Smooth muscle cell (in vitro differentiated cells): ENCODE measurements around the gene VWA5A. TPM values are rescaled to one million over a fixed set of nuclear protein-coding genes. Genes with fewer than 3 reads are reported as not detected.

Experiments used
- DNase-seq: peaks from one replicate; lab custom pipeline; 2025; ENCODE audit not compliant: unreplicated experiment; lab: John Stamatoyannopoulos, UW
- H2AFZ ChIP-seq: fragments of 200-600 bp; sonication (generic); 2 replicates; pipeline ENCODE4 v1.6.0; 2016; ENCODE audit warnings: antibody characterized with exemption, low read depth, mild to moderate bottlenecking
- H3F3A ChIP-seq: fragments of 200-600 bp; sonication (generic); 2 replicates; pipeline ENCODE4 v1.6.0; 2017; ENCODE audit warnings: antibody characterized with exemption, low read depth
- H3K27ac ChIP-seq: fragments of 200-600 bp; sonication (generic); 2 replicates; pipeline ENCODE4 v1.5.1; 2016; ENCODE audit warnings: low read depth, mild to moderate bottlenecking
- H3K27me3 ChIP-seq: fragments of 200-600 bp; sonication (generic); 2 replicates; pipeline ENCODE4 v1.6.1; 2016; ENCODE audit warnings: low read depth, mild to moderate bottlenecking
- H3K36me3 ChIP-seq: fragments of 200-600 bp; sonication (generic); 2 replicates; pipeline ENCODE4 v1.5.1; 2016; ENCODE audit warnings: low read depth
- H3K4me1 ChIP-seq: fragments of 200-600 bp; sonication (generic); 2 replicates; pipeline ENCODE4 v1.5.1; 2016; ENCODE audit warnings: low read depth
- H3K4me2 ChIP-seq: fragments of 200-600 bp; sonication (generic); 2 replicates; pipeline ENCODE4 v1.6.0; 2016; ENCODE audit warnings: mild to moderate bottlenecking
- H3K4me3 ChIP-seq: fragments of 200-600 bp; sonication (generic); 2 replicates; pipeline ENCODE4 v1.5.1; 2016; ENCODE audit warnings: mild to moderate bottlenecking
- H3K79me2 ChIP-seq: fragments of 200-600 bp; sonication (generic); 2 replicates; pipeline ENCODE4 v1.6.0; 2016; ENCODE audit warnings: low read depth, mild to moderate bottlenecking
- H3K9ac ChIP-seq: fragments of 200-600 bp; sonication (generic); 2 replicates; pipeline ENCODE4 v1.6.0; 2016; ENCODE audit warnings: low read depth
- H3K9me3 ChIP-seq: fragments of 200-600 bp; sonication (generic); replicated peaks from 2 replicates; pipeline ENCODE4 v1.5.1; 2016; ENCODE audit warnings: low read depth
- H4K20me1 ChIP-seq: fragments of 200-600 bp; sonication (generic); 2 replicates; pipeline ENCODE4 v1.6.0; 2016; ENCODE audit warnings: low read depth
- CTCF ChIP-seq: fragments of 200-600 bp; sonication (generic); IDR thresholded peaks from 2 replicates; pipeline ENCODE4 v1.5.1; 2017; ENCODE audit warnings: borderline replicate concordance, mild to moderate bottlenecking, antibody characterized with exemption; ENCODE audit not compliant: insufficient read depth, poor library complexity, severe bottlenecking
- WGBS: methylation state at CpG from one replicate; pipeline ENCODE4 v1.1.7; 2016; ENCODE audit warnings: low lambda C conversion rate; 5-methylcytosine and 5-hydroxymethylcytosine counted together
- polyA plus RNA-seq: library from polyadenylated mRNA; unstranded; fragments of >200 nt; fragmentation: Nextera tagmentation; extraction: Ambion mirVana; gene quantifications from 2 replicates; pipeline ENCODE4 v1.2.1, GENCODE V29; 2016
- total RNA-seq: library from RNA; depleted of rRNA; stranded (reverse); fragments of >200 nt; gene quantifications from 2 replicates; pipeline ENCODE4 v1.2.3, GENCODE V29; 2014

VWA5A gene
- total and polyA plus RNA-seq, 2 experiments from 2014 or later = 11.5 to 12.3 TPM

DNA sequence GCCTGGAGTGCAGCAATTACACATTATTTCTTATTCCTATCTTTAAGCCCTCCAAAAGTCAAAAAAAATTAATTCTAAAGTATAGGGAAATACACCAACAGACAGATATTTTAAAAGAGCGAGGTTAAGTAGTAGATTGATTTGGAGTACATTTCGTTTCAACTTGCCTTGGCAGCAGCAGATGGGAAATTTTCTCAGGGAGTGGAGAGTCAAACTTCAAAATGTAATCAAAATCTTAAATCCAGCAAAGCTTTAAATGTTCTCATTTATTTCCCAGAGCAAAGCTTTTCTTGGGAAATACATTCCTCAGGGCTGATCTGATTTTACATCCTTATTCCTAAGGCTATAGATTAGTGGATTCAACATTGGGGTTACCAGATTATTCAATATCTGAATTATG lies 21.9 kb upstream of the VWA5A start:
- no peak for TF ChIP-seq CTCF
- no peak overlapping the region for H3K4me2 ChIP-seq
- no peaks in the 10 kb centered on the region for H3F3A ChIP-seq
- H4K20me1 ChIP-seq = no peaks in the 10 kb centered on the region
- H3K4me1 ChIP-seq = no peaks in the 10 kb centered on the region
- no peaks in the 10 kb centered on the region for H3K27me3 ChIP-seq
- H2AFZ ChIP-seq = no peak overlapping the region
- no peak overlapping the region for H3K27ac ChIP-seq
- no peak overlapping the region for H3K9ac ChIP-seq
- H3K4me3 ChIP-seq = no peak overlapping the region
- H3K36me3 ChIP-seq = no peaks in the 10 kb centered on the region
- WGBS = 88% methylated on average over 2 of the region's 2 CpGs
- no peak for DNase-seq
- H3K9me3 ChIP-seq = no peaks in the 10 kb centered on the region
- no peaks in the 10 kb centered on the region for H3K79me2 ChIP-seq

- TF ChIP-seq CTCF = no peak
- Histone ChIP-seq H3K36me3 (no peaks in the 10 kb centered on the region), H3K27me3 (no peaks in the 10 kb centered on the region), H3K27ac (no peak overlapping the region), H3K9ac (no peak overlapping the region), H4K20me1 (no peaks in the 10 kb centered on the region), H3K79me2 (no peaks in the 10 kb centered on the region), H3F3A (no peaks in the 10 kb centered on the region), H3K9me3 (no peaks in the 10 kb centered on the region), H2AFZ (no peak overlapping the region), H3K4me2 (no peak overlapping the region), H3K4me1 (no peaks in the 10 kb centered on the region), H3K4me3 (no peak overlapping the region)
- no peak for DNase-seq
- WGBS = 83% methylated on average over 5 of the region's 5 CpGs
These were observed 20.5 kb upstream of the VWA5A start for GRCh38 chr11:124094731-124095130.

- Histone ChIP-seq H3F3A (no peaks in the 10 kb centered on the region), H3K4me3 (no peak overlapping the region), H3K27me3 (no peaks in the 10 kb centered on the region), H3K27ac (no peak overlapping the region), H3K9me3 (no peaks in the 10 kb centered on the region), H2AFZ (no peak overlapping the region), H3K79me2 (no peaks in the 10 kb centered on the region), H3K4me2 (no peak overlapping the region), H4K20me1 (no peaks in the 10 kb centered on the region), H3K9ac (no peak overlapping the region), H3K4me1 (no peaks in the 10 kb centered on the region), H3K36me3 (no peaks in the 10 kb centered on the region)
- 93% methylated on average over 5 of the region's 5 CpGs for WGBS
- DNase-seq = no peak
- TF ChIP-seq CTCF = no peak
These were observed 18.9 kb upstream of the VWA5A start for GRCh38 chr11:124096364-124096763.

DNA sequence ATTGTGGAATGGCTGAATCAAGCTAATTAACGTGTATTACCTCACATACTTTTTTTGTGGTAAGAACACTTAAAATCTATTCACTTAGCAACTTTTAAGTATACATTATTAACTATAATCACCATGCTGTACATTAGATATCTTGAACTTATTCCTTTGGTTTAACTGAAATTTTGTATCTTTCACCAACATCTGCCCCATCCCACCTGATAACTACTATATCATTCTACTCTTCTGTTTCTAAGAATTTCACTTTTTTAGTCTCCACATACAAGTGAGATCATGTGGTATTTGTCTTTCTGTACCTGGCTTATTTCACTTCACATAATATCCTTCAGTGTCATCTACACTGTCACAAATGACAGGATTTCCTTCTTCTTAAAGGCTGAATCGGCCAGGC lies 17.1 kb upstream of the VWA5A start:
- Histone ChIP-seq H3K4me3 (no peak overlapping the region), H3K27ac (no peak overlapping the region), H3K36me3 (no peaks in the 10 kb centered on the region), H3K4me2 (no peak overlapping the region), H4K20me1 (no peaks in the 10 kb centered on the region), H3K27me3 (no peaks in the 10 kb centered on the region), H3F3A (no peaks in the 10 kb centered on the region), H3K79me2 (no peaks in the 10 kb centered on the region), H3K4me1 (no peaks in the 10 kb centered on the region), H3K9me3 (no peaks in the 10 kb centered on the region), H2AFZ (no peak overlapping the region), H3K9ac (no peak overlapping the region)
- 90% methylated on average over 2 of the region's 2 CpGs for WGBS
- DNase-seq = no peak
- TF ChIP-seq CTCF = no peak
